Measurements from ENCODE around the gene ZMIZ1.

The ZMIZ1 gene

GRCh38 chr10:79131836-79132631 is 63.3 kb downstream of the ZMIZ1 start:
- Histone ChIP-seq H3K9ac (no peak overlapping the region), H3K4me2 (no peak overlapping the region), H3K4me3 (IDR thresholded peaks at IDR 0.05; ENCODE audit: insufficient read depth, low read depth, low read length) (no peak overlapping the region), H3K27ac (no peak overlapping the region), H3K27me3 (ENCODE audit: insufficient read depth, low read depth) (no peaks in the 10 kb centered on the region), H3K79me2 (ENCODE audit: insufficient read depth, low read depth) (no peaks in the 10 kb centered on the region), H4K20me1 (ENCODE audit: insufficient read depth) (no peaks in the 10 kb centered on the region), H3K4me1 (ENCODE audit: low read depth, poor library complexity, severe bottlenecking) (no peaks in the 10 kb centered on the region), H3K36me3 (ENCODE audit: insufficient read depth) (no peaks in the 10 kb centered on the region), H2AFZ (ENCODE audit: low read depth) (no peak overlapping the region)
- no peak for TF ChIP-seq CTCF (conservative IDR thresholded peaks at IDR 0.05; ENCODE audit: low read depth, low read length)

- Histone ChIP-seq H3K9ac (no peak overlapping the region), H3K4me3 (IDR thresholded peaks at IDR 0.05; ENCODE audit: insufficient read depth, low read depth, low read length) (no peak overlapping the region), H3K27ac (no peak overlapping the region), H3K4me2 (no peak overlapping the region), H3K4me1 (ENCODE audit: low read depth, poor library complexity, severe bottlenecking) (no peaks in the 10 kb centered on the region), H4K20me1 (ENCODE audit: insufficient read depth) (no peaks in the 10 kb centered on the region), H3K36me3 (ENCODE audit: insufficient read depth) (no peaks in the 10 kb centered on the region), H2AFZ (ENCODE audit: low read depth) (no peak overlapping the region), H3K27me3 (ENCODE audit: insufficient read depth, low read depth) (no peaks in the 10 kb centered on the region), H3K79me2 (ENCODE audit: insufficient read depth, low read depth) (no peaks in the 10 kb centered on the region)
- TF ChIP-seq CTCF (conservative IDR thresholded peaks at IDR 0.05; ENCODE audit: low read depth, low read length) = no peak
Measured at GRCh38 chr10:79132681-79133381, 64.1 kb downstream of the ZMIZ1 start.

GRCh38 chr10:79133416-79133815 is 64.7 kb downstream of the ZMIZ1 start:
- no peaks in the 10 kb centered on the region for H3K27me3 ChIP-seq (ENCODE audit: insufficient read depth, low read depth)
- no peaks in the 10 kb centered on the region for H4K20me1 ChIP-seq (ENCODE audit: insufficient read depth)
- no peak overlapping the region for H3K27ac ChIP-seq
- H3K4me2 ChIP-seq = no peak overlapping the region
- no peak overlapping the region for H2AFZ ChIP-seq (ENCODE audit: low read depth)
- no peak overlapping the region for H3K9ac ChIP-seq
- no peaks in the 10 kb centered on the region for H3K79me2 ChIP-seq (ENCODE audit: insufficient read depth, low read depth)
- no peaks in the 10 kb centered on the region for H3K36me3 ChIP-seq (ENCODE audit: insufficient read depth)
- H3K4me1 ChIP-seq (ENCODE audit: low read depth, poor library complexity, severe bottlenecking) = no peaks in the 10 kb centered on the region
- H3K4me3 ChIP-seq (IDR thresholded peaks at IDR 0.05; ENCODE audit: insufficient read depth, low read depth, low read length) = no peak overlapping the region
- no peak for TF ChIP-seq CTCF (conservative IDR thresholded peaks at IDR 0.05; ENCODE audit: low read depth, low read length)

GRCh38 chr10:79135790-79136189 is 67.0 kb downstream of the ZMIZ1 start:
- Histone ChIP-seq H3K9ac (no peak overlapping the region), H3K27ac (no peak overlapping the region), H2AFZ (ENCODE audit: low read depth) (no peak overlapping the region), H3K79me2 (ENCODE audit: insufficient read depth, low read depth) (no peaks in the 10 kb centered on the region), H3K4me2 (no peak overlapping the region), H3K27me3 (ENCODE audit: insufficient read depth, low read depth) (no peaks in the 10 kb centered on the region), H3K4me1 (ENCODE audit: low read depth, poor library complexity, severe bottlenecking) (no peaks in the 10 kb centered on the region), H3K4me3 (IDR thresholded peaks at IDR 0.05; ENCODE audit: insufficient read depth, low read depth, low read length) (no peak overlapping the region), H4K20me1 (ENCODE audit: insufficient read depth) (no peaks in the 10 kb centered on the region), H3K36me3 (ENCODE audit: insufficient read depth) (no peaks in the 10 kb centered on the region)
- no peak for TF ChIP-seq CTCF (conservative IDR thresholded peaks at IDR 0.05; ENCODE audit: low read depth, low read length)

Data from KMS-11 (cell line).